Colonic mucosa (tissue), 4 donors: Measurements from ENCODE around the gene APBB1IP. TPM values are rescaled to one million over a fixed set of nuclear protein-coding genes. Genes with fewer than 3 reads are reported as not detected.
"Not testable (repeated sequence)": the region's sequence is repeated elsewhere in the genome, so short reads cannot be mapped to it uniquely, and the experiment has no call there.

ENCODE experiments used
- DNase-seq: peaks from one replicate; pipeline ENCODE4 v3.0.0-alpha.2; 2020
- H3K27ac ChIP-seq: fragments of 200-600 bp; one replicate; pipeline ENCODE4 v1.8.0; 2021
- H3K27me3 ChIP-seq: fragments of 200-600 bp; one replicate; pipeline ENCODE4 v1.8.0; 2021
- H3K36me3 ChIP-seq: fragments of 200-600 bp; one replicate; pipeline ENCODE4 v1.8.0; 2021
- H3K4me1 ChIP-seq: fragments of 200-600 bp; one replicate; pipeline ENCODE4 v1.8.0; 2021; ENCODE audit warnings: mild to moderate bottlenecking
- H3K4me3 ChIP-seq: fragments of 200-600 bp; one replicate; pipeline ENCODE4 v1.8.0; 2021
- H3K9ac ChIP-seq, 2 donors: one replicate each; pipeline ENCODE4 v1.7.0; 2013; ENCODE audit warnings: control low read depth in 2 of 2, low read depth in 2 of 2, low read length in 2 of 2
- H3K9me3 ChIP-seq: fragments of 200-600 bp; one replicate; pipeline ENCODE4 v1.8.0; 2021
- intact Hi-C: fragments of 100-400 bp; cut with DNase I; formaldehyde crosslinking; loops from one replicate; pipeline ENCODE4 v1.14.1; 2022
- total RNA-seq, 2 donors: library from RNA; stranded (reverse); fragmentation: NEBNext Ultra II Directional in 1 of 2; extraction: Animal tissue kit (Norgen Biotek cat#: 25700) in 1 of 2; gene quantifications; one replicate each; pipeline ENCODE4 v1.2.1, GENCODE V29; 2021
- TF ChIP-seq, protein P1 (sequence below): fragments of 200-600 bp; IDR thresholded peaks from one replicate; pipeline ENCODE4 v1.8.0; 2022; ENCODE audit warnings: antibody characterized with exemption, mild to moderate bottlenecking
- donor health status: healthy.
- donor health status: DM: no; HTN: no; CAD: no.
- donor health status: DM: no; HTN: no; CAD: no.

The APBB1IP gene
- total RNA-seq, 2 donors from 2014 or later: 2.1 to 2.8 TPM

DNA sequence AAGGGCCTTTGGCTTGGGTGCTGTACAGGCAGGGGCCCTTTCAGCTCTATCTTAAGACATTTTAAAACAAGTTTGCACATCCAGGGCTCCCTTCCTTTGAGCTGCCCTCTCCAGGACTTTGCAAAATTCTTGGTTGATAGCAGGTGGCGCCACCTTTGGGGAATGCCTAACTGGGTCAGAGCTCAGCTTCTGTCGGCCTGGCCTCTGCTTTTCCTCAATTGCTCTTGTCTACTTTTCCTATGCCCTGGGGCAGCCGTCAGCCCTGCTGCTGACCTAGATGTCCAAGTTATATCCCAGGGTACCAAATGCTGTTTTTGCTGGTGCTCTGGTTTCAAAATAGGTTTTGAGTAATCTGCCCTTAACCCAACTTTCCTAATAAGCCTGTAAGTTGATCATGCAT, 65.8 kb downstream of the APBB1IP start:
- DNase-seq: no peak
- no peak overlapping the region for H3K27ac ChIP-seq
- H3K9me3 ChIP-seq: no peaks in the 10 kb centered on the region
- intact Hi-C loops: no loop called here
- no peaks in the 10 kb centered on the region for H3K4me1 ChIP-seq
- H3K27me3 ChIP-seq: no peaks in the 10 kb centered on the region
- H3K4me3 ChIP-seq: no peak overlapping the region
- no peaks in the 10 kb centered on the region for H3K36me3 ChIP-seq
- TF ChIP-seq, protein P1, sequence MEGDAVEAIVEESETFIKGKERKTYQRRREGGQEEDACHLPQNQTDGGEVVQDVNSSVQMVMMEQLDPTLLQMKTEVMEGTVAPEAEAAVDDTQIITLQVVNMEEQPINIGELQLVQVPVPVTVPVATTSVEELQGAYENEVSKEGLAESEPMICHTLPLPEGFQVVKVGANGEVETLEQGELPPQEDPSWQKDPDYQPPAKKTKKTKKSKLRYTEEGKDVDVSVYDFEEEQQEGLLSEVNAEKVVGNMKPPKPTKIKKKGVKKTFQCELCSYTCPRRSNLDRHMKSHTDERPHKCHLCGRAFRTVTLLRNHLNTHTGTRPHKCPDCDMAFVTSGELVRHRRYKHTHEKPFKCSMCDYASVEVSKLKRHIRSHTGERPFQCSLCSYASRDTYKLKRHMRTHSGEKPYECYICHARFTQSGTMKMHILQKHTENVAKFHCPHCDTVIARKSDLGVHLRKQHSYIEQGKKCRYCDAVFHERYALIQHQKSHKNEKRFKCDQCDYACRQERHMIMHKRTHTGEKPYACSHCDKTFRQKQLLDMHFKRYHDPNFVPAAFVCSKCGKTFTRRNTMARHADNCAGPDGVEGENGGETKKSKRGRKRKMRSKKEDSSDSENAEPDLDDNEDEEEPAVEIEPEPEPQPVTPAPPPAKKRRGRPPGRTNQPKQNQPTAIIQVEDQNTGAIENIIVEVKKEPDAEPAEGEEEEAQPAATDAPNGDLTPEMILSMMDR: no peak
- H3K9ac ChIP-seq: no peak overlapping the region

- H3K27me3 ChIP-seq, H3K36me3 ChIP-seq, H3K27ac ChIP-seq, H3K4me1 ChIP-seq, H3K9me3 ChIP-seq, DNase-seq, H3K9ac ChIP-seq, intact Hi-C loops, H3K4me3 ChIP-seq: not testable (repeated sequence)
Observed at GRCh38 chr10:26504429-26504828, 66.3 kb downstream of the APBB1IP start.

GRCh38 chr10:26505491-26505890, 67.3 kb downstream of the APBB1IP start:
- Histone ChIP-seq H3K36me3 (no peaks in the 10 kb centered on the region), H3K9me3 (no peaks in the 10 kb centered on the region), H3K4me1 (no peaks in the 10 kb centered on the region), H3K4me3 (no peak overlapping the region), H3K9ac (no peak overlapping the region), H3K27me3 (no peaks in the 10 kb centered on the region), H3K27ac (no peak overlapping the region)
- no peak for DNase-seq
- TF ChIP-seq, protein P1: no peak
- intact Hi-C loops: no loop called here

GRCh38 chr10:26506736-26507135, 68.6 kb downstream of the APBB1IP start:
- Histone ChIP-seq H3K36me3 (no peaks in the 10 kb centered on the region), H3K9ac (no peak overlapping the region), H3K4me1 (no peaks in the 10 kb centered on the region), H3K4me3 (no peak overlapping the region), H3K9me3 (no peaks in the 10 kb centered on the region), H3K27me3 (no peaks in the 10 kb centered on the region), H3K27ac (no peak overlapping the region)
- intact Hi-C loops: no loop called here
- TF ChIP-seq, protein P1: no peak
- DNase-seq: no peak

DNA sequence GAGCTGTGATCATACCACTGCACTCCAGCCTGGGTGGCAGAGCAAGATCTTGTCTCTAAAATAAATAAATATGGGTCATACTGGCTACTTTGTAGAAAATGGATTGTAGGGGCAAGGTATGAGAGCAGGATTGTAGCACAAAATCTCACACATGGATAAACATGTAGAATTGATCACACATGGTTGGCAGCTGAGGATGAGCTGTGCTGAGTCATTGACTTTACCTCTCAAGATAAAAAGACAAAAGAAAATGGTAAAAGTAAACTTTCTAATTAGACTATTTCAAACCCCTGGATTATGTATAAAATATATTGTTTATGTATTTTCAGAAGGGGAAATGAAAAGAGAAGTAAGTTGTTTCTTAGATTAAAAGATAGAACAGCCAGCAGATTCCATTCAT, 69.3 kb downstream of the APBB1IP start:
- Histone ChIP-seq H3K4me1 (no peaks in the 10 kb centered on the region), H3K9me3 (no peaks in the 10 kb centered on the region), H3K27ac (no peak overlapping the region), H3K9ac (no peak overlapping the region), H3K27me3 (no peaks in the 10 kb centered on the region), H3K36me3 (no peaks in the 10 kb centered on the region), H3K4me3 (no peak overlapping the region)
- TF ChIP-seq, protein P1: no peak
- intact Hi-C loops: no loop called here
- DNase-seq: no peak

GRCh38 chr10:26508016-26508415, 69.9 kb downstream of the APBB1IP start:
- no peak overlapping the region for H3K27ac ChIP-seq
- H3K9me3 ChIP-seq: no peaks in the 10 kb centered on the region
- intact Hi-C loops: no loop called here
- TF ChIP-seq, protein P1: no peak
- DNase-seq: no peak
- H3K4me3 ChIP-seq: no peak overlapping the region
- H3K36me3 ChIP-seq: no peaks in the 10 kb centered on the region
- H3K4me1 ChIP-seq: no peaks in the 10 kb centered on the region
- H3K27me3 ChIP-seq: no peaks in the 10 kb centered on the region
- no peak overlapping the region for H3K9ac ChIP-seq
